Lower lobe of right lung (tissue), 2 donors: ENCODE measurements around the gene NGFR. TPM values are rescaled to one million over a fixed set of nuclear protein-coding genes. Genes with fewer than 3 reads are reported as not detected.

Experiments
- ATAC-seq, 2 donors: fragments of 200-7000 bp; cut with Tn5 transposase; one replicate each; pipeline ENCODE4 v1.9.1; 2020 to 2022; ENCODE audit warnings: mild to moderate bottlenecking in 2 of 2, moderate library complexity in 2 of 2
- DNase-seq: peaks from one replicate; pipeline ENCODE4 v3.0.0-alpha.2; 2020
- H3K27ac ChIP-seq: fragments of 200-600 bp; one replicate; pipeline ENCODE4 v1.8.0; 2022
- H3K27me3 ChIP-seq: fragments of 200-600 bp; one replicate; pipeline ENCODE4 v1.8.0; 2022; ENCODE audit warnings: low read depth
- H3K36me3 ChIP-seq: fragments of 200-600 bp; one replicate; pipeline ENCODE4 v1.8.0; 2022; ENCODE audit warnings: mild to moderate bottlenecking
- H3K4me1 ChIP-seq: fragments of 200-600 bp; one replicate; pipeline ENCODE4 v1.8.0; 2022
- H3K4me3 ChIP-seq: fragments of 200-600 bp; one replicate; pipeline ENCODE4 v1.8.0; 2022; ENCODE audit warnings: mild to moderate bottlenecking
- H3K9me3 ChIP-seq: fragments of 200-600 bp; one replicate; pipeline ENCODE4 v1.8.0; 2022
- CTCF ChIP-seq: fragments of 200-600 bp; IDR thresholded peaks from one replicate; pipeline ENCODE4 v1.8.0; 2022; ENCODE audit warnings: antibody characterized with exemption, mild to moderate bottlenecking
- intact Hi-C: fragments of 100-400 bp; cut with DNase I; formaldehyde crosslinking; loops from one replicate; pipeline ENCODE4 v1.11.0; 2022
- total RNA-seq: library from RNA; stranded (reverse); fragmentation: NEBNext Ultra II Directional; extraction: Animal tissue kit (Norgen Biotek cat#: 25700); gene quantifications from one replicate; pipeline ENCODE4 v1.2.1, GENCODE V29; 2021
- donor health status: DM: no; HTN: yes; CAD: no; lungs with severe emphysema.

NGFR gene
- total RNA-seq, 1 donor from 2014 or later, result 2.3 TPM

GRCh38 chr17:49471089-49471683, 23.9 kb upstream of the NGFR start:
- ATAC-seq, result no peak
- Histone ChIP-seq H3K27me3 (peaks cover 58% of the 10 kb centered on the region), H3K27ac (no peak overlapping the region), H3K4me3 (no peak overlapping the region), H3K9me3 (no peaks in the 10 kb centered on the region), H3K36me3 (no peaks in the 10 kb centered on the region), H3K4me1 (no peaks in the 10 kb centered on the region)
- TF ChIP-seq CTCF, result no peak
- no peak for DNase-seq
- intact Hi-C loops, result no loop called here

DNA sequence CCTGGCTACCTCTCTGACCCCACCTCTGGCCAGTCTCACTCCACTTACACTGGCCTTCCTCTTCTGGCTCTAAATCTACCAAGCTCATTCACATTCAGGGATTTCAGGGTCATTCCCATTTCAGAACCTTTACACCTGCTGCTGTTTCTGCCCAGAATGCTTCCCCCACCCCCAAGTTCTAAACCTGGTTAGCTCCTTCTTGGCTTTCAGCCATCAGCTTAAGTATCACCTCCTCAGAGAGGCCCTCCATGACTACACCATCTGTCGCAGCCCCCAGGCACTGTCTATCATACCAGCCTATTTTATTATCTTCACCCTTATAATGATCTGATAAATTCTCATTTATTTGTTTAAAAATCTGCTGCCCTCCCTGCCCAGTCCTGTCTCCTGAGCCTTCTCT, 23.3 kb upstream of the NGFR start:
- DNase-seq, result no peak
- Histone ChIP-seq H3K4me3 (no peak overlapping the region), H3K4me1 (no peaks in the 10 kb centered on the region), H3K36me3 (no peaks in the 10 kb centered on the region), H3K9me3 (no peaks in the 10 kb centered on the region), H3K27me3 (peaks cover 58% of the 10 kb centered on the region), H3K27ac (no peak overlapping the region)
- ATAC-seq, result no peak
- TF ChIP-seq CTCF, result no peak
- intact Hi-C loops, result no loop called here

DNA sequence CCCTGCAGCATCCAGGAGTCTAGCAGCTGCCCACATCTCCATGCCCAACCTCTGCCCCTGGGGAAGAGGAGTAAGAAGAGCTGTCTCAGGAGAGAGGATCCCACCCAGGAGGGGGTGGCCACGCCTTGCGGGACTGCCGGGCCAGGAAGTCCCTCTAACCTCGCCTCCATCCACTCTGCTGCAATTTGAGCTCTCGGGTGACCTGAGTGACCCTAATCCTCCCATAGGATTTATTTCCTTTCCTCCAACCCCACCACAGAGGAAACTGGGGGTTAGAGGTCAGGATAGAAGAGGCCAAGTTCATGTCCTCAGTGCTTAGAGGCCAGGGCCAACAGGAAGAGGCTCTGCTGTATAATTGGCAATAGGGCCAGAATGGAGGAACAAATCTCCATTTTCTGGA, 22.6 kb upstream of the NGFR start:
- Histone ChIP-seq H3K9me3 (no peaks in the 10 kb centered on the region), H3K27me3 (peaks cover 61% of the 10 kb centered on the region), H3K4me3 (no peak overlapping the region), H3K36me3 (no peaks in the 10 kb centered on the region), H3K27ac (no peak overlapping the region), H3K4me1 (no peaks in the 10 kb centered on the region)
- intact Hi-C loops, result no loop called here
- TF ChIP-seq CTCF, result no peak
- ATAC-seq (no peak), DNase-seq (no peak)

DNA sequence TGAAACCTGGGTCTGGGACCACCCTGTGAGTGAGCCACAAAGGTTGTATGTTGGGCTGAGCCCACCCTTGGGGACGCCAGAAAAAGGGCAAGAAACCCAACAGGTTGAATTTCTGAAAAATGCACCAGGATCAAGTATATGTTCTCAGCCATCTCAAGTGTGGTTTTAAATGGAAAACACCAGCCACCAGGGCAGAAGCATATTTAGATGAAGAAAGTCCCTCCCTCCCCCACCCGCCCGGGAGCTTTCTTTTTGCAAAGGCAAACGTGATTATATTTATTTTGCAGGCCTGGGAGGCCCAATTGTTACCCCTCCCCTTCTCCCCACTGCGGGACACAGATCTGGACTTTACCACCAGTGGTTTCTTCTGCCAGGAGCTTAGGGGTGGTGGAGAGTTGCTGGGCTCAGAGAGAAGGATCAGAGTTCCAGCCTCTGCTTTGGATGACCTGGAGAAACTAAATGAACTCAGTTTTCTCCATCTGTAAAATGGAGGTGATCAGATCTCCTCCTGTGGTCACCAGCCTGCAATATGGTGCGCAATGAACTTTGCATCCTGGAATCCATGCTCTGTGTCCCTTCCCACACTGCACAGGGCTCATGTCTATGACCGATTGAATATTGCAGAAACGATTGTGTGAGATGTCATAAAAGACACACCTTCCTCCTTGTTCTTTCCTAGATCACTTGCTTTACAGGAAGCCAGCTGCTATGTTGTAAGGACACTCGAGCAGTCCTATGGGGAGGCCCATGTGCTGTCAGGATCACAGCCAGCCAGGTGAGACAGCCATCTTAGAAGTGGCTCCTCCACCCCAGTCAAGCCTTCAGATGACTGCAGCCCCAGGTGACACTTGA, 21.0 kb upstream of the NGFR start:
- H3K9me3 ChIP-seq, result no peaks in the 10 kb centered on the region
- H3K4me3 ChIP-seq, result no peak overlapping the region
- no peaks in the 10 kb centered on the region for H3K4me1 ChIP-seq
- no peaks in the 10 kb centered on the region for H3K36me3 ChIP-seq
- ATAC-seq (no peak), DNase-seq (no peak)
- no peak overlapping the region for H3K27ac ChIP-seq
- TF ChIP-seq CTCF, result no peak
- intact Hi-C loops, result no loop called here
- peaks cover 64% of the 10 kb centered on the region for H3K27me3 ChIP-seq

- Histone ChIP-seq H3K4me1 (no peaks in the 10 kb centered on the region), H3K27ac (no peak overlapping the region), H3K27me3 (peaks cover 34% of the 10 kb centered on the region), H3K36me3 (no peaks in the 10 kb centered on the region), H3K4me3 (no peak overlapping the region), H3K9me3 (no peaks in the 10 kb centered on the region)
- ATAC-seq, result no peak
- no peak for TF ChIP-seq CTCF
- DNase-seq, result no peak
- intact Hi-C loops, result no loop called here
These were observed 17.4 kb upstream of the NGFR start for GRCh38 chr17:49477709-49478108.
